HepG2 (cell line): ENCODE measurements around the gene APOL2. TPM values are rescaled to one million over a fixed set of nuclear protein-coding genes. Genes with fewer than 3 reads are reported as not detected.
A peak's percentile ranks its signal among the peaks of the same experiment; 100 is the strongest.

ENCODE experiments used
- BRCA1 ChIP-seq: sonication (generic); formaldehyde crosslinking; IDR thresholded peaks from 2 replicates; pipeline ENCODE4 v1.4.0; 2020; ENCODE audit warnings: missing genetic modification reagents
- CTCF ChIP-seq: sonication (generic); formaldehyde crosslinking; IDR thresholded peaks from 2 replicates; pipeline ENCODE4 v1.5.0; 2020; ENCODE audit warnings: mild to moderate bottlenecking, missing genetic modification reagents, moderate library complexity
- ERF ChIP-seq: IDR thresholded peaks from 2 replicates; pipeline ENCODE4 v1.6.1; 2018; ENCODE audit warnings: missing biosample characterization, missing genetic modification reagents
- HIC2 ChIP-seq: sonication (generic); formaldehyde crosslinking; IDR thresholded peaks from 2 replicates; pipeline ENCODE4 v1.9.0; 2022; ENCODE audit warnings: low read depth, missing genetic modification reagents
- HINFP ChIP-seq: sonication (generic); formaldehyde crosslinking; IDR thresholded peaks from 2 replicates; pipeline ENCODE4 v1.4.0; 2020; ENCODE audit warnings: low read depth, mild to moderate bottlenecking, missing genetic modification reagents
- IRF2 ChIP-seq: IDR thresholded peaks from 2 replicates; pipeline ENCODE4 v1.6.1; 2018; ENCODE audit warnings: missing genetic modification reagents, missing compliant biosample characterization
- KDM2A ChIP-seq: sonication (generic); formaldehyde crosslinking; IDR thresholded peaks from 2 replicates; pipeline ENCODE4 v1.4.0; 2020; ENCODE audit warnings: low read depth, missing genetic modification reagents, borderline replicate concordance
- PRDM15 ChIP-seq: sonication (generic); formaldehyde crosslinking; IDR thresholded peaks from 2 replicates; pipeline ENCODE4 v1.4.0; 2020; ENCODE audit warnings: missing genetic modification reagents
- RAD21 ChIP-seq: fragments of 450-650 bp; formaldehyde crosslinking; IDR thresholded peaks from 2 replicates; pipeline ENCODE4 v1.5.0; 2020; ENCODE audit warnings: mild to moderate bottlenecking
- SATB2 ChIP-seq: sonication (generic); formaldehyde crosslinking; IDR thresholded peaks from 2 replicates; pipeline ENCODE4 v1.5.0; 2020; ENCODE audit warnings: missing genetic modification reagents
- SMC3 ChIP-seq: IDR thresholded peaks from 2 replicates; pipeline ENCODE4 v1.6.1; 2011; ENCODE audit warnings: low read length, improper control_type of control experiment
- SOX6 ChIP-seq, 2 experiments: fragments of 450-650 bp in 1 of 2; sonication (generic) in 1 of 2; formaldehyde crosslinking in 1 of 2; IDR thresholded peaks; 2 replicates each; pipeline versions ENCODE4 v1.4.0 to v1.6.1; 2017 to 2020; ENCODE audit warnings: antibody characterized with exemption in 1 of 2, mild to moderate bottlenecking in 1 of 2, missing genetic modification reagents in 1 of 2
- STAG1 ChIP-seq: sonication (generic); formaldehyde crosslinking; IDR thresholded peaks from 2 replicates; pipeline ENCODE4 v1.4.0; 2020; ENCODE audit warnings: missing genetic modification reagents
- TARDBP ChIP-seq: sonication (generic); formaldehyde crosslinking; IDR thresholded peaks from 2 replicates; pipeline ENCODE4 v1.8.0; 2022; ENCODE audit warnings: mild to moderate bottlenecking, missing genetic modification reagents
- THAP8 ChIP-seq: sonication (generic); formaldehyde crosslinking; IDR thresholded peaks from 2 replicates; pipeline ENCODE4 v1.5.1; 2020; ENCODE audit warnings: missing genetic modification reagents, mild to moderate bottlenecking, borderline replicate concordance
- XRCC5 ChIP-seq: fragments of 200-400 bp; formaldehyde crosslinking; optimal IDR thresholded peaks from 2 replicates; pipeline ENCODE3; 2017; ENCODE audit warnings: mild to moderate bottlenecking, low read length
- ZNF382 ChIP-seq: sonication (generic); formaldehyde crosslinking; IDR thresholded peaks from 2 replicates; pipeline ENCODE4 v1.5.0; 2020; ENCODE audit warnings: missing genetic modification reagents, mild to moderate bottlenecking, borderline replicate concordance
- polyA plus RNA-seq, 8 experiments: library from polyadenylated mRNA; depleted of rRNA in 3 of 8; stranded (reverse) in 7 of 8; unstranded in 1 of 8; fragments of >200 nt; fragmentation: Illumina TruSeq in 4 of 8; extraction: Trizol in 4 of 8; gene quantifications; 2 replicates each; pipeline versions ENCODE4 v1.2.1 to v1.2.3, GENCODE V29; 2011 to 2016; ENCODE audit warnings: low read depth in 4 of 8, missing spikeins in 1 of 8, mixed read lengths in 1 of 8; ENCODE audit not compliant: insufficient read depth in 1 of 8
- total RNA-seq, 5 experiments: library from RNA; depleted of rRNA; stranded (reverse); fragments of >200 nt; fragmentation: Illumina TruSeq; extraction: Trizol; gene quantifications; 2 replicates each; pipeline ENCODE4 v1.2.3, GENCODE V29; 2016; ENCODE audit warnings: low read depth in 1 of 5

APOL2 gene
- total and polyA plus RNA-seq, 2 of the 13 experiments (the other 11 are each of a cell fraction or from before 2014, with no cell fraction given): 28.7 to 51.2 TPM

- TF ChIP-seq IRF2 (CRISPR knock-in tag): no peak; the same call in 1 of the 2 replicates
- no peak for TF ChIP-seq SATB2
- TF ChIP-seq ZNF382 (CRISPR knock-in tag): no peak
- TF ChIP-seq TARDBP: 0 out of 2 replicates have a peak, but pooled peaks have one; percentile 43
- peak; percentile 86 for TF ChIP-seq XRCC5
- TF ChIP-seq RAD21 (CRISPR knock-in tag): peak; percentile 46
- TF ChIP-seq BRCA1 (CRISPR knock-in tag): no peak
- peak; percentile 32; the same call in 1 of the 2 replicates for TF ChIP-seq KDM2A (CRISPR knock-in tag)
- peak; percentile 89 for TF ChIP-seq CTCF
- TF ChIP-seq HIC2 (CRISPR knock-in tag): no peak
- TF ChIP-seq SMC3: peak; percentile 84
- TF ChIP-seq HINFP (CRISPR knock-in tag): peak; percentile 22; the same call in 1 of the 2 replicates
- TF ChIP-seq ERF: 0 out of 2 replicates have a peak, but pooled peaks have one; percentile 13
- no peak for TF ChIP-seq SOX6 (IDR thresholded peaks at IDR 0.05)
- 0 out of 2 replicates have a peak, but pooled peaks have one; percentile 14 for TF ChIP-seq SOX6 (CRISPR knock-in tag; IDR thresholded peaks at IDR 0.05)
- TF ChIP-seq PRDM15: peak; percentile 53; the same call in 1 of the 2 replicates
- no peak for TF ChIP-seq THAP8
- peak; percentile 74 for TF ChIP-seq STAG1 (CRISPR knock-in tag)
These were observed 17.3 kb downstream of the APOL2 start (continued) for GRCh38 chr22:36221799-36222751.
